HepG2 (cell line): ENCODE measurements around the gene G6PC3. TPM values are rescaled to one million over a fixed set of nuclear protein-coding genes. Genes with fewer than 3 reads are reported as not detected.

ENCODE experiments used
- BHLHE40 ChIP-seq: IDR thresholded peaks from 2 replicates; pipeline ENCODE4 v1.6.1; 2011; ENCODE audit warnings: low read length, improper control_type of control experiment
- CHD2 ChIP-seq: IDR thresholded peaks from 2 replicates; pipeline ENCODE4 v1.6.1; 2011; ENCODE audit warnings: low read depth, low read length, improper control_type of control experiment
- FOSL1 ChIP-seq: sonication (generic); formaldehyde crosslinking; IDR thresholded peaks from 2 replicates; pipeline ENCODE4 v1.9.0; 2021; ENCODE audit warnings: missing genetic modification reagents, borderline replicate concordance
- GATA4 ChIP-seq: sonication (generic); IDR thresholded peaks from 2 replicates; pipeline ENCODE4 v1.6.1; 2016; ENCODE audit warnings: antibody characterized with exemption, low read depth, borderline replicate concordance
- KAT8 ChIP-seq: IDR thresholded peaks from 2 replicates; pipeline ENCODE4 v1.6.1; 2016; ENCODE audit warnings: missing genetic modification reagents, missing compliant biosample characterization
- MATR3 ChIP-seq: sonication (generic); formaldehyde crosslinking; IDR thresholded peaks from 2 replicates; pipeline ENCODE4 v1.4.0; 2020; ENCODE audit warnings: missing genetic modification reagents
- PHF8 ChIP-seq: sonication (generic); formaldehyde crosslinking; IDR thresholded peaks from 2 replicates; pipeline ENCODE4 v1.5.0; 2020; ENCODE audit warnings: missing genetic modification reagents
- TP53 ChIP-seq: sonication (generic); formaldehyde crosslinking; conservative IDR thresholded peaks from 2 replicates; pipeline ENCODE4 v1.4.0; 2020; ENCODE audit warnings: missing genetic modification reagents
- TSC22D2 ChIP-seq: sonication (generic); formaldehyde crosslinking; IDR thresholded peaks from 2 replicates; pipeline ENCODE4 v1.5.1; 2020; ENCODE audit warnings: missing genetic modification reagents, mild to moderate bottlenecking, borderline replicate concordance
- ZNF589 ChIP-seq: sonication (generic); formaldehyde crosslinking; conservative IDR thresholded peaks from 2 replicates; pipeline ENCODE4 v1.8.0; 2022; ENCODE audit warnings: mild to moderate bottlenecking, moderate library complexity, missing genetic modification reagents
- ZNF629 ChIP-seq: sonication (generic); formaldehyde crosslinking; conservative IDR thresholded peaks from 2 replicates; pipeline ENCODE4 v1.5.0; 2020; ENCODE audit warnings: missing genetic modification reagents
- polyA plus RNA-seq, 8 experiments: library from polyadenylated mRNA; depleted of rRNA in 3 of 8; stranded (reverse) in 7 of 8; unstranded in 1 of 8; fragments of >200 nt; fragmentation: Illumina TruSeq in 4 of 8; extraction: Trizol in 4 of 8; gene quantifications; 2 replicates each; pipeline versions ENCODE4 v1.2.1 to v1.2.3, GENCODE V29; 2011 to 2016; ENCODE audit warnings: low read depth in 4 of 8, missing spikeins in 1 of 8, mixed read lengths in 1 of 8; ENCODE audit not compliant: insufficient read depth in 1 of 8
- total RNA-seq, 5 experiments: library from RNA; depleted of rRNA; stranded (reverse); fragments of >200 nt; fragmentation: Illumina TruSeq; extraction: Trizol; gene quantifications; 2 replicates each; pipeline ENCODE4 v1.2.3, GENCODE V29; 2016; ENCODE audit warnings: low read depth in 1 of 5
- TF ChIP-seq, protein P1 (sequence below): sonication (generic); formaldehyde crosslinking; IDR thresholded peaks from 2 replicates; pipeline ENCODE4 v1.4.0; 2020; ENCODE audit warnings: missing genetic modification reagents
- TF ChIP-seq, protein P2 (sequence below): sonication (generic); formaldehyde crosslinking; IDR thresholded peaks from 2 replicates; pipeline ENCODE4 v1.5.0; 2020; ENCODE audit warnings: mild to moderate bottlenecking, missing genetic modification reagents
- TF ChIP-seq, protein P3 (sequence below), 2 experiments: sonication (generic) in 1 of 2; formaldehyde crosslinking in 1 of 2; IDR thresholded peaks; 2 replicates each; pipeline versions ENCODE4 v1.4.0 to v1.6.1; 2016 to 2020; ENCODE audit warnings: borderline replicate concordance in 1 of 2, low read depth in 1 of 2, mild to moderate bottlenecking in 1 of 2, missing genetic modification reagents in 1 of 2
- TF ChIP-seq, protein P4 (sequence below): IDR thresholded peaks from 2 replicates; pipeline ENCODE4 v1.6.1; 2016; ENCODE audit warnings: missing compliant biosample characterization, missing genetic modification reagents, borderline replicate concordance
- TF ChIP-seq, protein P5 (sequence below): sonication (generic); formaldehyde crosslinking; IDR thresholded peaks from 2 replicates; pipeline ENCODE4 v1.4.0; 2020; ENCODE audit warnings: missing genetic modification reagents, borderline replicate concordance

Gene G6PC3
- total and polyA plus RNA-seq, 2 of the 13 experiments (the other 11 are each of a cell fraction or from before 2014, with no cell fraction given): 38.5 to 75.8 TPM

DNA sequence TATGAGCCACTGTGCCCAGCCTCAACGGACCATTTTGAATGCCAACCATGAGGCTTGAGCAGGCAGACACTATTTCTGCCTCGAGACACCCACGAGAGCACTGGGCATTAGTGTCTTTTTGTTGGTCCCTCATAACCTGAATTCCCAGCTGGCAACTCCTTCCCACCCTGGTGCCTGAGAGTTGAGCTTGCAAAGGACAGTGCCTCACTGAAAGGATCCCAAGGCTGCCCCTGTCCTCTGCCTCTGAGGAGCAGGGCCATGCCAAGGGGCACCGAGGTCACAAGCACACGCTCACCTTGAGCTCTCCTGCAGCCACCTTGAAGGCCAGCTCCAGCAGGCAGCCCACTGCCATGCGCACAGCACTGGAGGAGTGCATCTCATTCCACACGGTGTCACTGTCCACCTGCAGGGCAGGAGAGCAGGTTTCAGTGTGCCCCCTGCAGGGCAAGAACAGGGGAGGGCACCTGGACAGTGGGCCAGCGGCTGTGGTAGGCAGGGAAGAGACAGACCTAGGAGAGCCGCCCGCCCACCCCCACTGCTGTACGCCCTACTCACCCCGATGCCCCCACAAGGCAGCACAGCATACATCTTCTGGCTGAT, 12.8 kb downstream of the G6PC3 start (continued):
- TF ChIP-seq TP53 (CRISPR knock-in tag) (no peak), BHLHE40 (no peak), MATR3 (CRISPR knock-in tag) (no peak), ZNF629 (CRISPR knock-in tag) (no peak), KAT8 (CRISPR knock-in tag) (0 out of 2 replicates have a peak, but pooled peaks have one; percentile 24), TSC22D2 (CRISPR knock-in tag) (peak; percentile 82; the same call in 1 of the 2 replicates), PHF8 (peak; percentile 47; the same call in 1 of the 2 replicates), FOSL1 (CRISPR knock-in tag) (no peak), ZNF589 (peak; percentile 57; the same call in 1 of the 2 replicates), CHD2 (no peak), GATA4 (no peak)
- TF ChIP-seq, protein P1, sequence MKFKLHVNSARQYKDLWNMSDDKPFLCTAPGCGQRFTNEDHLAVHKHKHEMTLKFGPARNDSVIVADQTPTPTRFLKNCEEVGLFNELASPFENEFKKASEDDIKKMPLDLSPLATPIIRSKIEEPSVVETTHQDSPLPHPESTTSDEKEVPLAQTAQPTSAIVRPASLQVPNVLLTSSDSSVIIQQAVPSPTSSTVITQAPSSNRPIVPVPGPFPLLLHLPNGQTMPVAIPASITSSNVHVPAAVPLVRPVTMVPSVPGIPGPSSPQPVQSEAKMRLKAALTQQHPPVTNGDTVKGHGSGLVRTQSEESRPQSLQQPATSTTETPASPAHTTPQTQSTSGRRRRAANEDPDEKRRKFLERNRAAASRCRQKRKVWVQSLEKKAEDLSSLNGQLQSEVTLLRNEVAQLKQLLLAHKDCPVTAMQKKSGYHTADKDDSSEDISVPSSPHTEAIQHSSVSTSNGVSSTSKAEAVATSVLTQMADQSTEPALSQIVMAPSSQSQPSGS (CRISPR knock-in tag): 0 out of 2 replicates have a peak, but pooled peaks have one; percentile 58
- TF ChIP-seq, protein P2, sequence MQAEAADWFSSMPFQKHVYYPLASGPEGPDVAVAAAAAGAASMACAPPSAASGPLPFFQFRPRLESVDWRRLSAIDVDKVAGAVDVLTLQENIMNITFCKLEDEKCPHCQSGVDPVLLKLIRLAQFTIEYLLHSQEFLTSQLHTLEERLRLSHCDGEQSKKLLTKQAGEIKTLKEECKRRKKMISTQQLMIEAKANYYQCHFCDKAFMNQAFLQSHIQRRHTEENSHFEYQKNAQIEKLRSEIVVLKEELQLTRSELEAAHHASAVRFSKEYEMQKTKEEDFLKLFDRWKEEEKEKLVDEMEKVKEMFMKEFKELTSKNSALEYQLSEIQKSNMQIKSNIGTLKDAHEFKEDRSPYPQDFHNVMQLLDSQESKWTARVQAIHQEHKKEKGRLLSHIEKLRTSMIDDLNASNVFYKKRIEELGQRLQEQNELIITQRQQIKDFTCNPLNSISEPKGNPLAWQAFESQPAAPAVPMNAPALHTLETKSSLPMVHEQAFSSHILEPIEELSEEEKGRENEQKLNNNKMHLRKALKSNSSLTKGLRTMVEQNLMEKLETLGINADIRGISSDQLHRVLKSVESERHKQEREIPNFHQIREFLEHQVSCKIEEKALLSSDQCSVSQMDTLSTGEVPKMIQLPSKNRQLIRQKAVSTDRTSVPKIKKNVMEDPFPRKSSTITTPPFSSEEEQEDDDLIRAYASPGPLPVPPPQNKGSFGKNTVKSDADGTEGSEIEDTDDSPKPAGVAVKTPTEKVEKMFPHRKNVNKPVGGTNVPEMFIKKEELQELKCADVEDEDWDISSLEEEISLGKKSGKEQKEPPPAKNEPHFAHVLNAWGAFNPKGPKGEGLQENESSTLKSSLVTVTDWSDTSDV: no peak
- TF ChIP-seq, protein P3, sequence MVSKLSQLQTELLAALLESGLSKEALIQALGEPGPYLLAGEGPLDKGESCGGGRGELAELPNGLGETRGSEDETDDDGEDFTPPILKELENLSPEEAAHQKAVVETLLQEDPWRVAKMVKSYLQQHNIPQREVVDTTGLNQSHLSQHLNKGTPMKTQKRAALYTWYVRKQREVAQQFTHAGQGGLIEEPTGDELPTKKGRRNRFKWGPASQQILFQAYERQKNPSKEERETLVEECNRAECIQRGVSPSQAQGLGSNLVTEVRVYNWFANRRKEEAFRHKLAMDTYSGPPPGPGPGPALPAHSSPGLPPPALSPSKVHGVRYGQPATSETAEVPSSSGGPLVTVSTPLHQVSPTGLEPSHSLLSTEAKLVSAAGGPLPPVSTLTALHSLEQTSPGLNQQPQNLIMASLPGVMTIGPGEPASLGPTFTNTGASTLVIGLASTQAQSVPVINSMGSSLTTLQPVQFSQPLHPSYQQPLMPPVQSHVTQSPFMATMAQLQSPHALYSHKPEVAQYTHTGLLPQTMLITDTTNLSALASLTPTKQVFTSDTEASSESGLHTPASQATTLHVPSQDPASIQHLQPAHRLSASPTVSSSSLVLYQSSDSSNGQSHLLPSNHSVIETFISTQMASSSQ (IDR thresholded peaks at IDR 0.05; ENCODE audit: low read depth): no peak
- TF ChIP-seq, protein P3 (CRISPR knock-in tag; IDR thresholded peaks at IDR 0.05; ENCODE audit: borderline replicate concordance): 0 out of 2 replicates have a peak, but pooled peaks have one; percentile 32
- TF ChIP-seq, protein P4, sequence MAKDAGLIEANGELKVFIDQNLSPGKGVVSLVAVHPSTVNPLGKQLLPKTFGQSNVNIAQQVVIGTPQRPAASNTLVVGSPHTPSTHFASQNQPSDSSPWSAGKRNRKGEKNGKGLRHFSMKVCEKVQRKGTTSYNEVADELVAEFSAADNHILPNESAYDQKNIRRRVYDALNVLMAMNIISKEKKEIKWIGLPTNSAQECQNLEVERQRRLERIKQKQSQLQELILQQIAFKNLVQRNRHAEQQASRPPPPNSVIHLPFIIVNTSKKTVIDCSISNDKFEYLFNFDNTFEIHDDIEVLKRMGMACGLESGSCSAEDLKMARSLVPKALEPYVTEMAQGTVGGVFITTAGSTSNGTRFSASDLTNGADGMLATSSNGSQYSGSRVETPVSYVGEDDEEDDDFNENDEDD (CRISPR knock-in tag): peak; percentile 60; the same call in 1 of the 2 replicates
- TF ChIP-seq, protein P5, sequence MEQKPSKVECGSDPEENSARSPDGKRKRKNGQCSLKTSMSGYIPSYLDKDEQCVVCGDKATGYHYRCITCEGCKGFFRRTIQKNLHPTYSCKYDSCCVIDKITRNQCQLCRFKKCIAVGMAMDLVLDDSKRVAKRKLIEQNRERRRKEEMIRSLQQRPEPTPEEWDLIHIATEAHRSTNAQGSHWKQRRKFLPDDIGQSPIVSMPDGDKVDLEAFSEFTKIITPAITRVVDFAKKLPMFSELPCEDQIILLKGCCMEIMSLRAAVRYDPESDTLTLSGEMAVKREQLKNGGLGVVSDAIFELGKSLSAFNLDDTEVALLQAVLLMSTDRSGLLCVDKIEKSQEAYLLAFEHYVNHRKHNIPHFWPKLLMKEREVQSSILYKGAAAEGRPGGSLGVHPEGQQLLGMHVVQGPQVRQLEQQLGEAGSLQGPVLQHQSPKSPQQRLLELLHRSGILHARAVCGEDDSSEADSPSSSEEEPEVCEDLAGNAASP (CRISPR knock-in tag): peak; percentile 55; the same call in 1 of the 2 replicates
